ENCODE measurements around the gene NEURL1.

GRCh38 chr10:103589074-103589630 is 95.6 kb downstream of the NEURL1 start:
- TF ChIP-seq, protein P1, sequence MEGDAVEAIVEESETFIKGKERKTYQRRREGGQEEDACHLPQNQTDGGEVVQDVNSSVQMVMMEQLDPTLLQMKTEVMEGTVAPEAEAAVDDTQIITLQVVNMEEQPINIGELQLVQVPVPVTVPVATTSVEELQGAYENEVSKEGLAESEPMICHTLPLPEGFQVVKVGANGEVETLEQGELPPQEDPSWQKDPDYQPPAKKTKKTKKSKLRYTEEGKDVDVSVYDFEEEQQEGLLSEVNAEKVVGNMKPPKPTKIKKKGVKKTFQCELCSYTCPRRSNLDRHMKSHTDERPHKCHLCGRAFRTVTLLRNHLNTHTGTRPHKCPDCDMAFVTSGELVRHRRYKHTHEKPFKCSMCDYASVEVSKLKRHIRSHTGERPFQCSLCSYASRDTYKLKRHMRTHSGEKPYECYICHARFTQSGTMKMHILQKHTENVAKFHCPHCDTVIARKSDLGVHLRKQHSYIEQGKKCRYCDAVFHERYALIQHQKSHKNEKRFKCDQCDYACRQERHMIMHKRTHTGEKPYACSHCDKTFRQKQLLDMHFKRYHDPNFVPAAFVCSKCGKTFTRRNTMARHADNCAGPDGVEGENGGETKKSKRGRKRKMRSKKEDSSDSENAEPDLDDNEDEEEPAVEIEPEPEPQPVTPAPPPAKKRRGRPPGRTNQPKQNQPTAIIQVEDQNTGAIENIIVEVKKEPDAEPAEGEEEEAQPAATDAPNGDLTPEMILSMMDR (conservative IDR thresholded peaks at IDR 0.05 in 1 of 2, IDR thresholded peaks at IDR 0.05 in 1 of 2; ENCODE audit: extremely low read depth in 1 of 2, insufficient read depth in 1 of 2, low read depth in 1 of 2, low read length in 2 of 2): no peak
- TF ChIP-seq EZH2 (IDR thresholded peaks at IDR 0.05; ENCODE audit: borderline replicate concordance, low read length): no peak
